ENCODE measurements around the gene CREB3. TPM values are rescaled to one million over a fixed set of nuclear protein-coding genes. Genes with fewer than 3 reads are reported as not detected.

The CREB3 gene
- total and polyA plus RNA-seq, 2 experiments from 2014 or later = 20.3 to 32.4 TPM

DNA sequence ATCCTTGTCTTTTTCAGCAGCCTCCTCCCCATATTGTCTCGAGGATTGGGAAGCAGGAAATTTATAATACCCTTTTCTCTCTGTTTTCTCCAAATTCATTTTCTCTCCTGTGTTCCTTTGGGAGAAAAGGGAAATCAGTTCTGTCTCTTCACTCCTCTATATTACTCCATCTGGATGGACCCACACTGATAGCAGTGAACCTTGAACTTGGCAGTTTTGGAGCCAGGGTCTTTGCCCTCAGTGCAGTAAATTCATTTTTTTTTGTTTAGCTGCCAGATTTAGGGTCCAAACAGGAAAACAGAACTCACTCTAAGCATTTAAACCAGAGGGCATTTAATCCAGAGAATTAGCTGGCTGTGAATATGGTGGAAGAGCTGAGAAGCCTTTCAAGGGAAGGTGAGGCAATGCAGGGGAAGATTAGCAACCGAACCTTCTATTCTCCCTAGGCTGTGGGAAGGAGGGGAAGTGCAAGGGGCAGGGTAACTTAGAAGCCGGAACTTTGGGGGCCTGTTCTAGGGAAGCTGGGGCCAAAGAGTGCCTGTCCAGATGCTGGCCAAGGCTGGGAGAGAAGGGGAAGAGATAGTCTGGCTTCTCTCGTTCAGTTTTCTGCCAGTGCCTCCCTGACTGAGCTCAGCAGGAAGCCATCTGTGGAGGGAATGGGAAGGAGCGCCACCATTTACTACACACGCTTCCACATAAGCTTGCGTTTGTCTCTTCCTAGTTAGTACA is 42.6 kb downstream of the CREB3 start (continued):
- TF ChIP-seq, protein P1, sequence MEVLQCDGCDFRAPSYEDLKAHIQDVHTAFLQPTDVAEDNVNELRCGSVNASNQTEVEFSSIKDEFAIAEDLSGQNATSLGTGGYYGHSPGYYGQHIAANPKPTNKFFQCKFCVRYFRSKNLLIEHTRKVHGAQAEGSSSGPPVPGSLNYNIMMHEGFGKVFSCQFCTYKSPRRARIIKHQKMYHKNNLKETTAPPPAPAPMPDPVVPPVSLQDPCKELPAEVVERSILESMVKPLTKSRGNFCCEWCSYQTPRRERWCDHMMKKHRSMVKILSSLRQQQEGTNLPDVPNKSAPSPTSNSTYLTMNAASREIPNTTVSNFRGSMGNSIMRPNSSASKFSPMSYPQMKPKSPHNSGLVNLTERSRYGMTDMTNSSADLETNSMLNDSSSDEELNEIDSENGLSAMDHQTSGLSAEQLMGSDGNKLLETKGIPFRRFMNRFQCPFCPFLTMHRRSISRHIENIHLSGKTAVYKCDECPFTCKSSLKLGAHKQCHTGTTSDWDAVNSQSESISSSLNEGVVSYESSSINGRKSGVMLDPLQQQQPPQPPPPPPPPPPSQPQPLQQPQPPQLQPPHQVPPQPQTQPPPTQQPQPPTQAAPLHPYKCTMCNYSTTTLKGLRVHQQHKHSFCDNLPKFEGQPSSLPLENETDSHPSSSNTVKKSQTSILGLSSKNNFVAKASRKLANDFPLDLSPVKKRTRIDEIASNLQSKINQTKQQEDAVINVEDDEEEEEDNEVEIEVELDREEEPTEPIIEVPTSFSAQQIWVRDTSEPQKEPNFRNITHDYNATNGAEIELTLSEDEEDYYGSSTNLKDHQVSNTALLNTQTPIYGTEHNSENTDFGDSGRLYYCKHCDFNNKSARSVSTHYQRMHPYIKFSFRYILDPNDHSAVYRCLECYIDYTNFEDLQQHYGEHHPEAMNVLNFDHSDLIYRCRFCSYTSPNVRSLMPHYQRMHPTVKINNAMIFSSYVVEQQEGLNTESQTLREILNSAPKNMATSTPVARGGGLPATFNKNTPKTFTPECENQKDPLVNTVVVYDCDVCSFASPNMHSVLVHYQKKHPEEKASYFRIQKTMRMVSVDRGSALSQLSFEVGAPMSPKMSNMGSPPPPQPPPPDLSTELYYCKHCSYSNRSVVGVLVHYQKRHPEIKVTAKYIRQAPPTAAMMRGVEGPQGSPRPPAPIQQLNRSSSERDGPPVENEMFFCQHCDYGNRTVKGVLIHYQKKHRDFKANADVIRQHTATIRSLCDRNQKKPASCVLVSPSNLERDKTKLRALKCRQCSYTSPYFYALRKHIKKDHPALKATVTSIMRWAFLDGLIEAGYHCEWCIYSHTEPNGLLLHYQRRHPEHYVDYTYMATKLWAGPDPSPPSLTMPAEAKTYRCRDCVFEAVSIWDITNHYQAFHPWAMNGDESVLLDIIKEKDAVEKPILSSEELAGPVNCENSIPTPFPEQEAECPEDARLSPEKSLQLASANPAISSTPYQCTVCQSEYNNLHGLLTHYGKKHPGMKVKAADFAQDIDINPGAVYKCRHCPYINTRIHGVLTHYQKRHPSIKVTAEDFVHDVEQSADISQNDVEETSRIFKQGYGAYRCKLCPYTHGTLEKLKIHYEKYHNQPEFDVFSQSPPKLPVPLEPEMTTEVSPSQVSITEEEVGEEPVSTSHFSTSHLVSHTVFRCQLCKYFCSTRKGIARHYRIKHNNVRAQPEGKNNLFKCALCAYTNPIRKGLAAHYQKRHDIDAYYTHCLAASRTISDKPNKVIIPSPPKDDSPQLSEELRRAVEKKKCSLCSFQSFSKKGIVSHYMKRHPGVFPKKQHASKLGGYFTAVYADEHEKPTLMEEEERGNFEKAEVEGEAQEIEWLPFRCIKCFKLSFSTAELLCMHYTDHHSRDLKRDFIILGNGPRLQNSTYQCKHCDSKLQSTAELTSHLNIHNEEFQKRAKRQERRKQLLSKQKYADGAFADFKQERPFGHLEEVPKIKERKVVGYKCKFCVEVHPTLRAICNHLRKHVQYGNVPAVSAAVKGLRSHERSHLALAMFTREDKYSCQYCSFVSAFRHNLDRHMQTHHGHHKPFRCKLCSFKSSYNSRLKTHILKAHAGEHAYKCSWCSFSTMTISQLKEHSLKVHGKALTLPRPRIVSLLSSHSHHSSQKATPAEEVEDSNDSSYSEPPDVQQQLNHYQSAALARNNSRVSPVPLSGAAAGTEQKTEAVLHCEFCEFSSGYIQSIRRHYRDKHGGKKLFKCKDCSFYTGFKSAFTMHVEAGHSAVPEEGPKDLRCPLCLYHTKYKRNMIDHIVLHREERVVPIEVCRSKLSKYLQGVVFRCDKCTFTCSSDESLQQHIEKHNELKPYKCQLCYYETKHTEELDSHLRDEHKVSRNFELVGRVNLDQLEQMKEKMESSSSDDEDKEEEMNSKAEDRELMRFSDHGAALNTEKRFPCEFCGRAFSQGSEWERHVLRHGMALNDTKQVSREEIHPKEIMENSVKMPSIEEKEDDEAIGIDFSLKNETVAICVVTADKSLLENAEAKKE (CRISPR knock-in tag; IDR thresholded peaks at IDR 0.05) = no peak
- TF ChIP-seq ZNF331 (CRISPR knock-in tag; IDR thresholded peaks at IDR 0.05; ENCODE audit: low read depth) = no peak
- TF ChIP-seq, protein P2, sequence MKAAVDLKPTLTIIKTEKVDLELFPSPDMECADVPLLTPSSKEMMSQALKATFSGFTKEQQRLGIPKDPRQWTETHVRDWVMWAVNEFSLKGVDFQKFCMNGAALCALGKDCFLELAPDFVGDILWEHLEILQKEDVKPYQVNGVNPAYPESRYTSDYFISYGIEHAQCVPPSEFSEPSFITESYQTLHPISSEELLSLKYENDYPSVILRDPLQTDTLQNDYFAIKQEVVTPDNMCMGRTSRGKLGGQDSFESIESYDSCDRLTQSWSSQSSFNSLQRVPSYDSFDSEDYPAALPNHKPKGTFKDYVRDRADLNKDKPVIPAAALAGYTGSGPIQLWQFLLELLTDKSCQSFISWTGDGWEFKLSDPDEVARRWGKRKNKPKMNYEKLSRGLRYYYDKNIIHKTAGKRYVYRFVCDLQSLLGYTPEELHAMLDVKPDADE (IDR thresholded peaks at IDR 0.05) = no peak

DNA sequence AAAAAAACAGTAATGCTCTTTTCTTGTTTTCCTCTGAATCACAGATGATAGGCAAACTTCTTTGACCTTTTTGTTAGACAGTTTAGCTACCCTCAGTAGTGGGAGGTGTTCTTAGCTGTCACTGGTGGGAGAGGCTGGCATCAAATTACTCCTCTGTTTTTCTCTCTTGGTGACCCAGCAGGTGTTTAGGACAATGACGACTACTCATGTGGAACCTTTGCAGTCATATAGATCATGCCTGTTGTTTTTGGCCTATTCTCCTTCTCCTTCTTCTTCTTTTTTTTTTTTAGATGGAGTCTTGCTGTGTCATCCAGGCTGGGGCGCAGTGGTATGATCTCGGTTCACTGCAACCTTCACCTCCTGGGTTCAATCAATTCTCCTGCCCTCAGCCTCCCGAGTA is 43.6 kb downstream of the CREB3 start:
- Histone ChIP-seq H3K4me1 (ENCODE audit: insufficient read depth) (peaks cover 16% of the 10 kb centered on the region), H3F3A (replicated peaks; ENCODE audit: low read depth) (0 out of 2 replicates have a peak, but pooled peaks cover 4% of the 10 kb centered on the region), H3K79me2 (replicated peaks; ENCODE audit: insufficient read depth) (no peaks in the 10 kb centered on the region), H3K36me3 (ENCODE audit: insufficient read depth) (no peaks in the 10 kb centered on the region), H4K20me1 (replicated peaks; ENCODE audit: insufficient read depth) (0 out of 2 replicates have a peak, but pooled peaks cover 4% of the 10 kb centered on the region), H3K4me2 (no peak overlapping the region), H3K4me3 (no peak overlapping the region), H2AFZ (no peak overlapping the region), H3K27me3 (ENCODE audit: insufficient read depth) (no peaks in the 10 kb centered on the region), H3K9me2 (ENCODE audit: insufficient read depth) (no peaks in the 10 kb centered on the region), H3K27ac (ENCODE audit: low read depth) (no peak overlapping the region)
- peaks cover 3% of the 10 kb centered on the region; the same call in 2 of the 3 replicates for H3K36me3 Mint-ChIP-seq (ENCODE audit: low read depth)
- H3K27me3 Mint-ChIP-seq (ENCODE audit: insufficient read depth, low read depth, poor library complexity) = no peaks in the 10 kb centered on the region
- DNase-seq (ENCODE audit: low spot score) = no peak
- peaks cover 16% of the 10 kb centered on the region for H3K4me1 Mint-ChIP-seq
- no peak overlapping the region for H3K4me3 Mint-ChIP-seq
- peak; percentile 32; the same call in 2 of the 3 replicates for ATAC-seq
- peak overlapping the region; percentile 74; the same call in 1 of the 2 replicates for H3K27ac Mint-ChIP-seq
- no peaks in the 10 kb centered on the region for H3K9me3 Mint-ChIP-seq
- no peak for TF ChIP-seq CREB1 (CRISPR knock-in tag; IDR thresholded peaks at IDR 0.05; ENCODE audit: low read depth)
- TF ChIP-seq, protein P2 (IDR thresholded peaks at IDR 0.05) = no peak
- no peak for TF ChIP-seq NANOG (IDR thresholded peaks at IDR 0.05; ENCODE audit: borderline replicate concordance)
- TF ChIP-seq STAT1 (IDR thresholded peaks at IDR 0.05; ENCODE audit: unreplicated experiment) = no peak
- TF ChIP-seq POLR2AphosphoS5 (IDR thresholded peaks at IDR 0.05; ENCODE audit: low read depth) = no peak
- TF ChIP-seq ZNF114 (CRISPR knock-in tag; IDR thresholded peaks at IDR 0.05) = no peak
- TF ChIP-seq EZH2 (IDR thresholded peaks at IDR 0.05; ENCODE audit: low read depth, unreplicated experiment) = no peak
- TF ChIP-seq ZNF331 (CRISPR knock-in tag; IDR thresholded peaks at IDR 0.05; ENCODE audit: low read depth) = no peak
